Parathyroid adenoma (tissue), 2 donors: ENCODE measurements around the gene HDAC9.

ENCODE experiments used
- H2AFZ ChIP-seq: fragments of 300-600 bp; sonication (generic); one replicate; pipeline ENCODE4 v1.7.0; 2017; ENCODE audit warnings: antibody characterized with exemption, mild to moderate bottlenecking
- H3K27ac ChIP-seq: fragments of 300-600 bp; sonication (generic); one replicate; pipeline ENCODE4 v1.7.0; 2017
- H3K27me3 ChIP-seq: fragments of 300-600 bp; sonication (generic); one replicate; pipeline ENCODE4 v1.7.0; 2017; ENCODE audit warnings: low read length; ENCODE audit not compliant: control insufficient read depth, insufficient read depth
- H3K36me3 ChIP-seq: fragments of 300-600 bp; sonication (generic); one replicate; pipeline ENCODE4 v1.7.0; 2017; ENCODE audit warnings: low read length; ENCODE audit not compliant: control insufficient read depth, insufficient read depth
- H3K4me1 ChIP-seq: fragments of 300-600 bp; sonication (generic); one replicate; pipeline ENCODE4 v1.7.0; 2017; ENCODE audit warnings: control low read depth
- H3K4me2 ChIP-seq: fragments of 300-600 bp; sonication (generic); one replicate; pipeline ENCODE4 v1.7.0; 2017; ENCODE audit warnings: low read length
- H3K4me3 ChIP-seq: fragments of 300-600 bp; sonication (generic); one replicate; pipeline ENCODE4 v1.7.0; 2017; ENCODE audit warnings: low read depth, low read length
- H3K79me2 ChIP-seq: fragments of 300-600 bp; sonication (generic); one replicate; pipeline ENCODE4 v1.7.0; 2017; ENCODE audit warnings: control low read depth
- H3K9ac ChIP-seq: fragments of 300-600 bp; sonication (generic); one replicate; pipeline ENCODE4 v1.7.0; 2017; ENCODE audit warnings: mild to moderate bottlenecking
- H3K9me3 ChIP-seq: fragments of 300-600 bp; sonication (generic); one replicate; pipeline ENCODE4 v1.7.0; 2017; ENCODE audit warnings: low read length; ENCODE audit not compliant: control insufficient read depth
- TF ChIP-seq, protein P1 (sequence below): fragments of 300-600 bp; sonication (generic); IDR thresholded peaks from one replicate; pipeline ENCODE4 v1.7.0; 2017; ENCODE audit warnings: antibody characterized with exemption, mild to moderate bottlenecking
- donor health status: primary hyperparathyroidism.

Gene HDAC9

DNA sequence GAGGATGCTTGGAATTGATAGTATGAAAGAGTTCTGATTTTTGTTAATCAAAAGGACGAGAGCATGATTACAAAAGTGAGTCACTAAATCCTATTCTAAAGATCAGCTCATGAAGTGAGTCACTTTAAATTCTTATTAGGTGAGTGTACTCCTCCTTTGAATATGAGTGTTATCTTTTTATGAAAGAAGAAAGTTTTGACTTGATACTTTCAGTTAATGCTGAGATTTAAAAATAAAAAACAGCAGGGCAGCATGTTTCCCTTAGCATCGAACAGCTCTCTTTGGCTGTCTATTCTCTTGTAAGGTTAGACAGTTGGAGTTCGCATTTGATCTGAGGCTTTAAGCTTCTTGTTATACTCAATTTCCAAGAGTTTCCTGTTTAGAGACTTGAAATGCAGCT lies 399.9 kb downstream of the HDAC9 start:
- no peak overlapping the region for H2AFZ ChIP-seq
- no peak overlapping the region for H3K9ac ChIP-seq
- no peaks in the 10 kb centered on the region for H3K36me3 ChIP-seq
- H3K27me3 ChIP-seq = no peaks in the 10 kb centered on the region
- no peak overlapping the region for H3K4me2 ChIP-seq
- no peaks in the 10 kb centered on the region for H3K79me2 ChIP-seq
- no peaks in the 10 kb centered on the region for H3K4me1 ChIP-seq
- no peak overlapping the region for H3K27ac ChIP-seq
- no peaks in the 10 kb centered on the region for H3K9me3 ChIP-seq
- TF ChIP-seq, protein P1, sequence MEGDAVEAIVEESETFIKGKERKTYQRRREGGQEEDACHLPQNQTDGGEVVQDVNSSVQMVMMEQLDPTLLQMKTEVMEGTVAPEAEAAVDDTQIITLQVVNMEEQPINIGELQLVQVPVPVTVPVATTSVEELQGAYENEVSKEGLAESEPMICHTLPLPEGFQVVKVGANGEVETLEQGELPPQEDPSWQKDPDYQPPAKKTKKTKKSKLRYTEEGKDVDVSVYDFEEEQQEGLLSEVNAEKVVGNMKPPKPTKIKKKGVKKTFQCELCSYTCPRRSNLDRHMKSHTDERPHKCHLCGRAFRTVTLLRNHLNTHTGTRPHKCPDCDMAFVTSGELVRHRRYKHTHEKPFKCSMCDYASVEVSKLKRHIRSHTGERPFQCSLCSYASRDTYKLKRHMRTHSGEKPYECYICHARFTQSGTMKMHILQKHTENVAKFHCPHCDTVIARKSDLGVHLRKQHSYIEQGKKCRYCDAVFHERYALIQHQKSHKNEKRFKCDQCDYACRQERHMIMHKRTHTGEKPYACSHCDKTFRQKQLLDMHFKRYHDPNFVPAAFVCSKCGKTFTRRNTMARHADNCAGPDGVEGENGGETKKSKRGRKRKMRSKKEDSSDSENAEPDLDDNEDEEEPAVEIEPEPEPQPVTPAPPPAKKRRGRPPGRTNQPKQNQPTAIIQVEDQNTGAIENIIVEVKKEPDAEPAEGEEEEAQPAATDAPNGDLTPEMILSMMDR = no peak
- H3K4me3 ChIP-seq = no peak overlapping the region

DNA sequence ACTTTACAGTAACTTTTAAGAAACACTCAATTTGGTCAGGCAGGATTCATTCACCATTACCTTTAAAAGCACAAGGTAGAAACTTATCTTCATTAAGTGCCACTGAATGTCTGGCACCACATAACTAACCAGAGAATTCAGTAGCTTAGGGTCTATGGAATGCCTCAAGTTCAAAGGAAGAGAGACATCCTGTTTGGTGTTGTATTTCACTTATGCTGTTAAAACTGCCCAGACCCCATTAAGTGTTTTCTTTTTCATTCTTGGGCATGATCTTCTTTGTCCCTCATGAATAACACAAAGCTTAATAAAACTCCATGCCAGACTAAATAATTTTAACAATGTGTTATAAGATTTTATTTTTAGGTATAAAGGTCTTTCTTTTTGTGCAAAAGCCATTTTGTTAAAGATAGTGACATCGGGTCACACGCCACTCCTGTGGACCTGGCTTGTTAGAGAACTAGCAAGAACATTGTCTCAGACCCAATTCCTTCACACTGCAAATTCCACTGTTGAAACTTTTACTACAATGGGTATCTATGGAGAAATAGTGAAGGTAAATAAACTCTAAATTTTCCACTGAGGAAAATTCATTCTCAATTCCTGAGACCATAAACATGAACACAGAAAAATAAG lies 400.9 kb downstream of the HDAC9 start:
- Histone ChIP-seq H2AFZ (no peak overlapping the region), H3K4me1 (no peaks in the 10 kb centered on the region), H3K36me3 (no peaks in the 10 kb centered on the region), H3K27me3 (no peaks in the 10 kb centered on the region), H3K4me3 (no peak overlapping the region), H3K79me2 (no peaks in the 10 kb centered on the region), H3K9me3 (no peaks in the 10 kb centered on the region), H3K9ac (no peak overlapping the region), H3K4me2 (no peak overlapping the region), H3K27ac (no peak overlapping the region)
- TF ChIP-seq, protein P1 = no peak

DNA sequence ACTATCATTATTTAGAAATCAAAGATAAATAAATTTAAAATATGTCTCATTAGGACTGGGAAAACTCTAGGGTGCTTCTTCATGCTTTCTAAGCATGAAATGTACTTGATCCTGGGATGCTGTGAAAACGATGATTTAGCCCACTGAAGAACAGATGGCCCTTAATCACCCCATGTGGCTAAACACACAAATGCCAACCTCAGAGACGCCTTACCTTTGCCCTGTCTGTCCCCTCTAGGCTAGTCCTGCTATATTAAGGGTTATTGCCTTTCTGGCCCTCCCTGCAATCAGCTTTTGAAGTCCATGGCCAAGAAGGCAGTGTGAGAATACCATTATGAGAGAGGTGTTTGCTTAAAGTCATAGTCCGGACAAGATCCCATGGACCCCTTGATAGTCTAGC lies 404.7 kb downstream of the HDAC9 start:
- Histone ChIP-seq H3K9ac (no peak overlapping the region), H3K36me3 (no peaks in the 10 kb centered on the region), H3K4me2 (no peak overlapping the region), H3K4me3 (no peak overlapping the region), H3K27me3 (no peaks in the 10 kb centered on the region), H3K79me2 (no peaks in the 10 kb centered on the region), H3K4me1 (no peaks in the 10 kb centered on the region), H3K27ac (no peak overlapping the region), H3K9me3 (no peaks in the 10 kb centered on the region), H2AFZ (no peak overlapping the region)
- TF ChIP-seq, protein P1 = no peak

DNA sequence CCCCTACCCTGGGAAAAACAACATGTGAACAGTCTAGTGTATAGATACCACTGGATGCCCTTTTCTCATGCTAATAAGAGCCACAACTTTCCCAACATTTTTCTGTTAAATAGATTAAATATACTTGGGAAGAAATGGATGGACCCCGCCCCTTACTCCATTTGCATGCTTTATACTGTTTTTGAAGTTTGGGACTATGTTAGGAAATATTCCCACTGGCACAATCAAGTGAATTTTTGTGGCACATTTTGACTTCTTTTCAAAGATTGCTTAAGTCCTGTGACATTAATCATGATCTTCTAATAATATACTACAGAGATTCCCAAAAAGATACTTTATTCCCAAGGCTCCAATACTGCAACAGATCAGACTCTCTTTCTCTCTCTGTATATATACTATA lies 405.3 kb downstream of the HDAC9 start:
- TF ChIP-seq, protein P1 = no peak
- H2AFZ ChIP-seq = no peak overlapping the region

DNA sequence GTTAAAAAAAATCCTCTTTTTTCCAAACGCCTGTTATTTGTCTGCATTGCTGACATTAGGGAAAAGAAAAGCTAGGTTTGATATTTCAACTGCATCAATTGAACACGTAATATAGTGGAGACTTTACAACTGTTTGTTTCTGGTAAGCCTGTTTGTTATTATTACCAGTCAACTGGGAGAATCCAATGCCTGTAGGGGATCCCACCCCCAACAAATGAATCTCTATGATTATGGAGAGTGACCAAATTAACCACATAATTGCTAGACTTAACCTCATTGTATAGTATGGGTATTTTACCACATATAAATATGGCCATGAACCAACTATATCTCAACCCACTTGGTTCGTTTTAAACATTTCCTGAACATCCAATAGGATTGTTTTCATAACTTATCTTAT lies 405.8 kb downstream of the HDAC9 start:
- TF ChIP-seq, protein P1 = no peak
- Histone ChIP-seq H3K4me2 (no peak overlapping the region), H2AFZ (no peak overlapping the region), H3K9me3 (no peaks in the 10 kb centered on the region), H3K4me3 (no peak overlapping the region), H3K4me1 (no peaks in the 10 kb centered on the region), H3K79me2 (no peaks in the 10 kb centered on the region), H3K9ac (no peak overlapping the region), H3K27me3 (no peaks in the 10 kb centered on the region), H3K36me3 (no peaks in the 10 kb centered on the region), H3K27ac (no peak overlapping the region)

More for the DNA sequence above, 405.3 kb downstream of the HDAC9 start:
- Histone ChIP-seq H3K4me2 (no peak overlapping the region), H3K4me3 (no peak overlapping the region), H3K36me3 (no peaks in the 10 kb centered on the region), H3K27me3 (no peaks in the 10 kb centered on the region), H3K4me1 (no peaks in the 10 kb centered on the region), H3K9ac (no peak overlapping the region), H3K9me3 (no peaks in the 10 kb centered on the region), H3K79me2 (no peaks in the 10 kb centered on the region), H3K27ac (no peak overlapping the region)
